ENCODE data around the gene TUBGCP4.

DNA sequence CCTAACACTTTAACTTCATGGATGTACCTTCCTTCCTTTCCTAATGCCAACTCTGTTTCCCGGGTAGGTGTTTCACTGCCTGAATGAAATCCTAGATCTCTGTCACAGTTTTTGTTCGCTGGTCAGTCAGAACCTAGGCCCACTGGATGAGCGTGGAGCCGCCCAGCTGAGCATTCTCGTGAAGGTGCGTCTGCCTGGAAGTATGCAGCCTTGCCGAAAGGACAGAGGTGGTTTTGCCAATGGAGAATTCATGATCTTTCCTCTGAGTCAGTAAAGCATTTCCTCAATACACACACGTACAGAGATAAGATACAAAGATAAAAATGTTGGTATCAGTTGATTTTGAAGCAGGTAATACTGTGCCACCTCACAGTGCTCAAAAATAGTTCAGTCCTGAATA is 32.7 kb downstream of the TUBGCP4 start:
- TF ChIP-seq, protein P1, sequence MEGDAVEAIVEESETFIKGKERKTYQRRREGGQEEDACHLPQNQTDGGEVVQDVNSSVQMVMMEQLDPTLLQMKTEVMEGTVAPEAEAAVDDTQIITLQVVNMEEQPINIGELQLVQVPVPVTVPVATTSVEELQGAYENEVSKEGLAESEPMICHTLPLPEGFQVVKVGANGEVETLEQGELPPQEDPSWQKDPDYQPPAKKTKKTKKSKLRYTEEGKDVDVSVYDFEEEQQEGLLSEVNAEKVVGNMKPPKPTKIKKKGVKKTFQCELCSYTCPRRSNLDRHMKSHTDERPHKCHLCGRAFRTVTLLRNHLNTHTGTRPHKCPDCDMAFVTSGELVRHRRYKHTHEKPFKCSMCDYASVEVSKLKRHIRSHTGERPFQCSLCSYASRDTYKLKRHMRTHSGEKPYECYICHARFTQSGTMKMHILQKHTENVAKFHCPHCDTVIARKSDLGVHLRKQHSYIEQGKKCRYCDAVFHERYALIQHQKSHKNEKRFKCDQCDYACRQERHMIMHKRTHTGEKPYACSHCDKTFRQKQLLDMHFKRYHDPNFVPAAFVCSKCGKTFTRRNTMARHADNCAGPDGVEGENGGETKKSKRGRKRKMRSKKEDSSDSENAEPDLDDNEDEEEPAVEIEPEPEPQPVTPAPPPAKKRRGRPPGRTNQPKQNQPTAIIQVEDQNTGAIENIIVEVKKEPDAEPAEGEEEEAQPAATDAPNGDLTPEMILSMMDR (IDR thresholded peaks at IDR 0.05; ENCODE audit: insufficient read depth, low read length): no peak
- TF ChIP-seq POLR2AphosphoS5 (IDR thresholded peaks at IDR 0.05; ENCODE audit: low read depth) (no peak), GABPA (IDR thresholded peaks at IDR 0.05; ENCODE audit: low read depth) (no peak)
- TF ChIP-seq, protein P2, sequence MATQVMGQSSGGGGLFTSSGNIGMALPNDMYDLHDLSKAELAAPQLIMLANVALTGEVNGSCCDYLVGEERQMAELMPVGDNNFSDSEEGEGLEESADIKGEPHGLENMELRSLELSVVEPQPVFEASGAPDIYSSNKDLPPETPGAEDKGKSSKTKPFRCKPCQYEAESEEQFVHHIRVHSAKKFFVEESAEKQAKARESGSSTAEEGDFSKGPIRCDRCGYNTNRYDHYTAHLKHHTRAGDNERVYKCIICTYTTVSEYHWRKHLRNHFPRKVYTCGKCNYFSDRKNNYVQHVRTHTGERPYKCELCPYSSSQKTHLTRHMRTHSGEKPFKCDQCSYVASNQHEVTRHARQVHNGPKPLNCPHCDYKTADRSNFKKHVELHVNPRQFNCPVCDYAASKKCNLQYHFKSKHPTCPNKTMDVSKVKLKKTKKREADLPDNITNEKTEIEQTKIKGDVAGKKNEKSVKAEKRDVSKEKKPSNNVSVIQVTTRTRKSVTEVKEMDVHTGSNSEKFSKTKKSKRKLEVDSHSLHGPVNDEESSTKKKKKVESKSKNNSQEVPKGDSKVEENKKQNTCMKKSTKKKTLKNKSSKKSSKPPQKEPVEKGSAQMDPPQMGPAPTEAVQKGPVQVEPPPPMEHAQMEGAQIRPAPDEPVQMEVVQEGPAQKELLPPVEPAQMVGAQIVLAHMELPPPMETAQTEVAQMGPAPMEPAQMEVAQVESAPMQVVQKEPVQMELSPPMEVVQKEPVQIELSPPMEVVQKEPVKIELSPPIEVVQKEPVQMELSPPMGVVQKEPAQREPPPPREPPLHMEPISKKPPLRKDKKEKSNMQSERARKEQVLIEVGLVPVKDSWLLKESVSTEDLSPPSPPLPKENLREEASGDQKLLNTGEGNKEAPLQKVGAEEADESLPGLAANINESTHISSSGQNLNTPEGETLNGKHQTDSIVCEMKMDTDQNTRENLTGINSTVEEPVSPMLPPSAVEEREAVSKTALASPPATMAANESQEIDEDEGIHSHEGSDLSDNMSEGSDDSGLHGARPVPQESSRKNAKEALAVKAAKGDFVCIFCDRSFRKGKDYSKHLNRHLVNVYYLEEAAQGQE (IDR thresholded peaks at IDR 0.05; ENCODE audit: insufficient replicate concordance, low read depth): no peak

All from HL-60 (cell line).